Stimulated activated naive CD4-positive, alpha-beta T cell treated with Interleukin-2 at 50 U/mL for 16 hours (primary cell): ENCODE results near the gene USP17L29.
"Not testable (repeated sequence)": the region's sequence is repeated elsewhere in the genome, so short reads cannot be mapped to it uniquely, and the experiment has no call there.

Experiments
- DNase-seq: peaks from one replicate; lab custom pipeline; 2025; lab: John Stamatoyannopoulos, UW

Gene USP17L29, protein sequence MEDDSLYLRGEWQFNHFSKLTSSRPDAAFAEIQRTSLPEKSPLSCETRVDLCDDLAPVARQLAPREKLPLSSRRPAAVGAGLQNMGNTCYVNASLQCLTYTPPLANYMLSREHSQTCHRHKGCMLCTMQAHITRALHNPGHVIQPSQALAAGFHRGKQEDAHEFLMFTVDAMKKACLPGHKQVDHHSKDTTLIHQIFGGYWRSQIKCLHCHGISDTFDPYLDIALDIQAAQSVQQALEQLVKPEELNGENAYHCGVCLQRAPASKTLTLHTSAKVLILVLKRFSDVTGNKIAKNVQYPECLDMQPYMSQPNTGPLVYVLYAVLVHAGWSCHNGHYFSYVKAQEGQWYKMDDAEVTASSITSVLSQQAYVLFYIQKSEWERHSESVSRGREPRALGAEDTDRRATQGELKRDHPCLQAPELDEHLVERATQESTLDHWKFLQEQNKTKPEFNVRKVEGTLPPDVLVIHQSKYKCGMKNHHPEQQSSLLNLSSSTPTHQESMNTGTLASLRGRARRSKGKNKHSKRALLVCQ

DNA sequence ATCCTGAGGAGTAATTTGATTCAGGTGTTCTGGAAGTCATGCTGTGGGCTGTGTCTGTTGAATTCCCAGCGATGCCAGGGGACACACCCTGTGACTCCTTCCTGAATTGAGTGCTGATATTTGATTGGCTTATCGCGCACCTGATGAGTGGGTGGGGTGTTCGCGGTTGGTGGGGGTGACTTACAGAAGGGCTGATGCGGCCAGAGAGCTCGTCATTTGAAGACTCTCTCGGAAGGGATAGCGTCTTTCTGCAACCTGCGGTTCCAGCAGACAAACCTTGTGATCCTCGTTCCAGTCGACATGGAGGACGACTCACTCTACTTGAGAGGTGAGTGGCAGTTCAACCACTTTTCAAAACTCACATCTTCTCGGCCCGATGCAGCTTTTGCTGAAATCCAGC is at the start of gene USP17L29:
TSS of gene USP17L29 (plus strand) at position 301 of the 400 bp plus-strand sequence. CDS start at position 301, 0 bp downstream.
- not testable (repeated sequence) for DNase-seq

DNA sequence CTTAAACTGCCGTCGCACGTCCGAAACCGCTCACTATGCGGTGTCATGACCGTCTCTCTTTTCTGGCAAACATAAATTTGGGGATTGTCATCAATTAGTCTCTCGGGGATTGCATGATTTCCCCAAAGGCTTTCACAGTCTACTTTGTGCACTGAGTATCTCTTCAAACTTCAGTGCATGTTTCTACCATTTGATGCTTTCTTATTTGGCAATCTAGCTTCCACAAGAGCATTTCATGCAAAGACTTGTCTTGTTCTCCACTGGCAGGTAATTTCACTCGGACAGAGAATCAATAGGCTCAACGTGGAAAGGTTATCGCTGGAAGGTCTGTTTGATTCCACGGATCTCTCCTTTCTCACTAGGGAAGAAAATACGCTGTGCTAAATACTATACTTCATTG is 29.2 kb upstream of the USP17L29 start:
- DNase-seq: not testable (repeated sequence)

DNA sequence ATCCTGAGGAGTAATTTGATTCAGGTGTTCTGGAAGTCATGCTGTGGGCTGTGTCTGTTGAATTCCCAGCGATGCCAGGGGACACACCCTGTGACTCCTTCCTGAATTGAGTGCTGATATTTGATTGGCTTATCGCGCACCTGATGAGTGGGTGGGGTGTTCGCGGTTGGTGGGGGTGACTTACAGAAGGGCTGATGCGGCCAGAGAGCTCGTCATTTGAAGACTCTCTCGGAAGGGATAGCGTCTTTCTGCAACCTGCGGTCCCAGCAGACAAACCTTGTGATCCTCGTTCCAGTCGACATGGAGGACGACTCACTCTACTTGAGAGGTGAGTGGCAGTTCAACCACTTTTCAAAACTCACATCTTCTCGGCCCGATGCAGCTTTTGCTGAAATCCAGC is 28.6 kb upstream of the USP17L29 start, which contains the start of gene USP17L24:
TSS of gene USP17L24 (plus strand) at position 301 of the 400 bp plus-strand sequence. CDS start at position 301, 0 bp downstream.
- DNase-seq: not testable (repeated sequence)

DNA sequence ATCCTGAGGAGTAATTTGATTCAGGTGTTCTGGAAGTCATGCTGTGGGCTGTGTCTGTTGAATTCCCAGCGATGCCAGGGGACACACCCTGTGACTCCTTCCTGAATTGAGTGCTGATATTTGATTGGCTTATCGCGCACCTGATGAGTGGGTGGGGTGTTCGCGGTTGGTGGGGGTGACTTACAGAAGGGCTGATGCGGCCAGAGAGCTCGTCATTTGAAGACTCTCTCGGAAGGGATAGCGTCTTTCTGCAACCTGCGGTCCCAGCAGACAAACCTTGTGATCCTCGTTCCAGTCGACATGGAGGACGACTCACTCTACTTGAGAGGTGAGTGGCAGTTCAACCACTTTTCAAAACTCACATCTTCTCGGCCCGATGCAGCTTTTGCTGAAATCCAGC is 23.8 kb upstream of the USP17L29 start, which contains the start of gene USP17L25:
TSS of gene USP17L25 (plus strand) at position 301 of the 400 bp plus-strand sequence. CDS start at position 301, 0 bp downstream.
- not testable (repeated sequence) for DNase-seq

DNA sequence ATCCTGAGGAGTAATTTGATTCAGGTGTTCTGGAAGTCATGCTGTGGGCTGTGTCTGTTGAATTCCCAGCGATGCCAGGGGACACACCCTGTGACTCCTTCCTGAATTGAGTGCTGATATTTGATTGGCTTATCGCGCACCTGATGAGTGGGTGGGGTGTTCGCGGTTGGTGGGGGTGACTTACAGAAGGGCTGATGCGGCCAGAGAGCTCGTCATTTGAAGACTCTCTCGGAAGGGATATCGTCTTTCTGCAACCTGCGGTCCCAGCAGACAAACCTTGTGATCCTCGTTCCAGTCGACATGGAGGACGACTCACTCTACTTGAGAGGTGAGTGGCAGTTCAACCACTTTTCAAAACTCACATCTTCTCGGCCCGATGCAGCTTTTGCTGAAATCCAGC is 19.1 kb upstream of the USP17L29 start, which contains the start of gene USP17L26:
TSS of gene USP17L26 (plus strand) at position 301 of the 400 bp plus-strand sequence. CDS start at position 301, 0 bp downstream.
- DNase-seq: not testable (repeated sequence)

DNA sequence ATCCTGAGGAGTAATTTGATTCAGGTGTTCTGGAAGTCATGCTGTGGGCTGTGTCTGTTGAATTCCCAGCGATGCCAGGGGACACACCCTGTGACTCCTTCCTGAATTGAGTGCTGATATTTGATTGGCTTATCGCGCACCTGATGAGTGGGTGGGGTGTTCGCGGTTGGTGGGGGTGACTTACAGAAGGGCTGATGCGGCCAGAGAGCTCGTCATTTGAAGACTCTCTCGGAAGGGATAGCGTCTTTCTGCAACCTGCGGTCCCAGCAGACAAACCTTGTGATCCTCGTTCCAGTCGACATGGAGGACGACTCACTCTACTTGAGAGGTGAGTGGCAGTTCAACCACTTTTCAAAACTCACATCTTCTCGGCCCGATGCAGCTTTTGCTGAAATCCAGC is 14.3 kb upstream of the USP17L29 start, which contains the start of gene USP17L5:
TSS of gene USP17L5 (plus strand) at position 301 of the 400 bp plus-strand sequence. CDS start at position 301, 0 bp downstream.
- DNase-seq: not testable (repeated sequence)

DNA sequence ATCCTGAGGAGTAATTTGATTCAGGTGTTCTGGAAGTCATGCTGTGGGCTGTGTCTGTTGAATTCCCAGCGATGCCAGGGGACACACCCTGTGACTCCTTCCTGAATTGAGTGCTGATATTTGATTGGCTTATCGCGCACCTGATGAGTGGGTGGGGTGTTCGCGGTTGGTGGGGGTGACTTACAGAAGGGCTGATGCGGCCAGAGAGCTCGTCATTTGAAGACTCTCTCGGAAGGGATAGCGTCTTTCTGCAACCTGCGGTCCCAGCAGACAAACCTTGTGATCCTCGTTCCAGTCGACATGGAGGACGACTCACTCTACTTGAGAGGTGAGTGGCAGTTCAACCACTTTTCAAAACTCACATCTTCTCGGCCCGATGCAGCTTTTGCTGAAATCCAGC is 9.6 kb upstream of the USP17L29 start, which contains the start of gene USP17L27:
TSS of gene USP17L27 (plus strand) at position 301 of the 400 bp plus-strand sequence. CDS start at position 301, 0 bp downstream.
- DNase-seq: not testable (repeated sequence)

DNA sequence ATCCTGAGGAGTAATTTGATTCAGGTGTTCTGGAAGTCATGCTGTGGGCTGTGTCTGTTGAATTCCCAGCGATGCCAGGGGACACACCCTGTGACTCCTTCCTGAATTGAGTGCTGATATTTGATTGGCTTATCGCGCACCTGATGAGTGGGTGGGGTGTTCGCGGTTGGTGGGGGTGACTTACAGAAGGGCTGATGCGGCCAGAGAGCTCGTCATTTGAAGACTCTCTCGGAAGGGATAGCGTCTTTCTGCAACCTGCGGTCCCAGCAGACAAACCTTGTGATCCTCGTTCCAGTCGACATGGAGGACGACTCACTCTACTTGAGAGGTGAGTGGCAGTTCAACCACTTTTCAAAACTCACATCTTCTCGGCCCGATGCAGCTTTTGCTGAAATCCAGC is 4.8 kb upstream of the USP17L29 start, which contains the start of gene USP17L28:
TSS of gene USP17L28 (plus strand) at position 301 of the 400 bp plus-strand sequence. CDS start at position 301, 0 bp downstream.
- not testable (repeated sequence) for DNase-seq

DNA sequence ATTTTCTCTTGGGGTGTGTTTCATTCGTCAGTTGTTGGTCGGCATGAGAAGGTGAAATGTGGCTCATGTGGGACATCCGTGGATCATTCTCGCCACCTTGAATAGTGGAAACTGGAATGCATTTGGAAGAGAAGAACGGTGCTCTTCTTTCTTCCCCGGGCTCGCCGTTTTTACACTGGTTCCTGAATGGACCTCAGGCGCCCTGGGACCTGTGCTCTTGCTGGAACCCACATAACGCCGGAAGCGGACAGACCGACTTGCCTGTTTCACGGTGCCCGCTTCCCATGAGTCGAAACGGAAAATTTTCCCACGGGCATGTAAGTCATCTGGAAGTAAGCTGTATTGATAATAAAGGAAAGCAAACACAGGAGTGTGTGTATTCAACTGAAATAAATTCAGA is 2.6 kb upstream of the USP17L29 start:
- not testable (repeated sequence) for DNase-seq

DNA sequence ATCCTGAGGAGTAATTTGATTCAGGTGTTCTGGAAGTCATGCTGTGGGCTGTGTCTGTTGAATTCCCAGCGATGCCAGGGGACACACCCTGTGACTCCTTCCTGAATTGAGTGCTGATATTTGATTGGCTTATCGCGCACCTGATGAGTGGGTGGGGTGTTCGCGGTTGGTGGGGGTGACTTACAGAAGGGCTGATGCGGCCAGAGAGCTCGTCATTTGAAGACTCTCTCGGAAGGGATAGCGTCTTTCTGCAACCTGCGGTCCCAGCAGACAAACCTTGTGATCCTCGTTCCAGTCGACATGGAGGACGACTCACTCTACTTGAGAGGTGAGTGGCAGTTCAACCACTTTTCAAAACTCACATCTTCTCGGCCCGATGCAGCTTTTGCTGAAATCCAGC is 9.4 kb downstream of the USP17L29 start, which contains the start of gene USP17L30:
TSS of gene USP17L30 (plus strand) at position 301 of the 400 bp plus-strand sequence. CDS start at position 301, 0 bp downstream.
- DNase-seq: not testable (repeated sequence)

DNA sequence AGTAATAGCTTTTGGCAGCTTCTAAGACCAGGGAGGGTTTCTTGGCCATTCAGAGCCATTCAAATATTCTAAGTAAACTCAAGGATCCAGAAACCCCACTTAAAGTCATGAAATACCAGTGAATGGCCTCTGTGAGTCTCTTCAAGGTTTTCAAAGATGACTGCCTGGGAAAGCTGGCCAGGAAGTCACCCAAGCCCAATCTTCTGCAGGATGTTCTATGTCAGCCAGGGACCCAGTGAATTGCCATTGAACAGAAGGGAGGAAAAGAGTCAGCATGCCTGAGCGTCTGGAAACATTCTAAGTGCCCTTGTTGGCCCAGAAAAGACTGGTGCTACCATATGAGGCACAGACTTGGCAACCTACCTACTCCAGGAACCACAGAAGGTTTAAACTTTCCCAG is 26.4 kb downstream of the USP17L29 start:
- not testable (repeated sequence) for DNase-seq

DNA sequence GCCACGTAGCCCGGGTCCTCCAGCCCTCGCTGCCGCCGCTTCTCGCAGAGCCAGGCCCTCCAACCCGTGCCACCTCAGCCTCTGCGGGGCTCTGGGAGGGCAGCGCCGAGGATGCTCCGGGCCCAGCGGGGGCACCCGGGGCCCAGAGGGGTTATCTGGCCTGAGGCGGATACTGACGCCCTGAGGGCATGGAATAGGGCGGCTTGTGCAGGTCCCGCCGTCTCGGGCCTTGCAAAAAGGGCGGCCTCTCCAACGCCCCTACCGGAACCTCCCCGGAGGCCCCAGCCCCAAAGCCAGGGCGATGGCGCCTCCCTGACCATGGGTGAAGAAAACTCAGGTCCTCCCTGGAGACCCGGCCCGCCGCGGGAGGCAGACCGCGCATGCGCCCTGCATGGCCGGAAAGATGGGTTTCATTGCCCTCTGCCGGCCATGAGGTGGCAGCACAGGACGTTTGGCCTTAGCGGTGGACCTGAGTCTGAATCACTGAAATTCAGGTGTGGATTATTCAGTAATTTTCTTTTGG is 27.6 kb downstream of the USP17L29 start:
- peak; percentile 52 for DNase-seq

DNA sequence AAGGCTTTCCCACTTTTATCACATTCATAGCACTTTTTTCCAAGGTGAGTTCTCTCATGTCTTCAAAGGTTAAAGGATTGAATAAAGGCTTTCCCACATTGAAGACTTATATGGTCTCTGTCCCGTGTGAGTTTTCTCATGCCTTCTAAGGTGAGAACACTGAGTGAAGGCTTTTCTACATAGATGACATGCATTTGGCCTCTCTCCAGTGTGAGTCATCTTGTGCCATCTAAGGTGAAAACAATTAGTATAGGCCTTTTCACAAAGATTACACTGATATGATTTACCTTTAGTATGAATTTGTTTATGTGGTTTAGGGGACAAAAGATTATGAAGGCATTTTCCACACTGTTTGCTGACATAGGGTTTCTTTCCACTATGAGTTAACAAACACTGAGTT is 30.7 kb downstream of the USP17L29 start:
- DNase-seq: no peak

DNA sequence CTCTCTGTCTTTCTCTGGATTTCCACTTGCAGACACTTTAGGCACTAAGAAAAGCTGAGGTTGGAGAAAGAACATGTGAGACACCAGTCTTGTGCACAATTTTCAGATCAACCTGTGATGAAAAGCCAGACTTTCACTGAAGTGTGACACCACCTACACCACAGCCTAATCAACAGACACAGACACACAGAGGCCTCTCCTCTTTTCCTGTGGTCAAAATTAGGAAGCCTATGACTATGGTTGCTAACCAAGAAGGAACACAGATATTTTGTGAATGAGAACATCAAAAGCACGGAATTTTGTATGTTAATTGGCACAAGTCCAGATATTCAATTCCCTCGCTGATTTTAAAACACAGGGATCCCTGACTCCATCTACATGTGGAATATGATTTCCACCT is 35.6 kb downstream of the USP17L29 start:
- DNase-seq: not testable (repeated sequence)
